MM.1S (cell line): ENCODE measurements around the gene ZPLD1.

Experiments
- CTCF ChIP-seq: fragments of 300-600 bp; sonication (generic); IDR thresholded peaks from 2 replicates; pipeline ENCODE4 v1.5.1; 2016; ENCODE audit warnings: antibody characterized with exemption, low read length, mixed read lengths
- EZH2 ChIP-seq: fragments of 300-600 bp; sonication (generic); optimal IDR thresholded peaks from 2 replicates; pipeline ENCODE3; 2017; ENCODE audit warnings: low read depth, mild to moderate bottlenecking, antibody characterized with exemption, low read length, mixed read lengths

- no peak for TF ChIP-seq CTCF
- no peak for TF ChIP-seq EZH2
These were observed 9.3 kb downstream of the ZPLD1 start for GRCh38 chr3:102444101-102444500.
